Measurements from ENCODE around the gene SYT1. TPM values are rescaled to one million over a fixed set of nuclear protein-coding genes. Genes with fewer than 3 reads are reported as not detected.

Gene SYT1
- total RNA-seq, 1 donor from 2014 or later: 33.2 TPM

DNA sequence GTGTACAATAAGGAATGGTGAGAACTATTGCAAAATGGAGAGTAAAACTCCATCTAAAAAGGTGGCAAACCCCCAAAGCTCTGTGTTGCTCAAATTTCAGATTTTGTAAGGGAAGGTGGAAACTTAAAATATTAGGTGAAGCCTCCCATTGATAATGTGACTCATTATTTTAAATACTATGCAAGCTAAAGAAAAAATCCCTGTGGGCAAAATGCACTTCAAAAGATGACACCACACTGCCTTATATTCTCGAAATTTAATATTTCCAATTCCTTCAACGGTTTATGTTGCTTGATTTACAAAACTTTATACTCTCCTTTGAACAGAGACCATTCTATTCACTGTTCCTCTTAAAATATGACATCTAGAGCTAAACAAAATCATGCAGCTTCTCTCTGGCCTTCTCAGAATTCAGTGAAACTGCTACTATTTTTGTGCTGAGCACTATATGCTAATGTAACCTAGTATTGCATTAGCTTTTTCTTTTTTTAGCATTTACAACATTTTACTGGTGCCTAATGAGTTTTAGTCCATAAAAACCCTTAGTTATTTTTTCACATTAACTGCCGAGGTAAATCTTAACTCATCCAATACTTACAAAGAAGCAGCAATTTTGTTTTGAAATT lies 297.7 kb downstream of the SYT1 start:
- no peaks in the 10 kb centered on the region for H3K36me3 ChIP-seq (ENCODE audit: insufficient read depth, low read length)
- no peaks in the 10 kb centered on the region for H3K4me1 Mint-ChIP-seq (ENCODE audit: low read depth, unreplicated experiment)

DNA sequence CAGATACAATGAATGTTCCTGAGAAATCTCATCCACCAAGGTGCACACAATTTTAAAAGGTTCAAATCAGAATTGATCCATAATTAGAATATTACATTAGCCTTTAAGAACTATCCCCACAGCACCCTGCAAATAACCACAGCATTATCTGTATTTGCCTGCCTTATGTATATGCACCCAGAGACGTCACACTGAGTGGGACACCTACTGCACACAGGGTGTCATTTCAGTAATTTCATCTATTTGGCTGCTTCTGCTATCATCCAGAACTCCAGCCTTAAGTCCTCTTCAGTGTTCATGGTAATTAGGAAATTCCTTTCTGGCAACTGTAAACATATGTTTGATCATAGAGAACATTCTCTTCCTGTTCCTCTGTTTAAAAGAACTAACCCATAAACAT lies 298.4 kb downstream of the SYT1 start:
- no peaks in the 10 kb centered on the region for H3K9me3 Mint-ChIP-seq (ENCODE audit: unreplicated experiment)
- FAIRE-seq (no peak), DNase-seq (ENCODE audit: low read depth) (no peak)
- Histone ChIP-seq H3K36me3 (ENCODE audit: insufficient read depth, low read length) (no peaks in the 10 kb centered on the region), H3K4me1 (ENCODE audit: insufficient read depth, low read length) (no peaks in the 10 kb centered on the region), H3K79me2 (ENCODE audit: insufficient read depth, low read length) (no peaks in the 10 kb centered on the region), H3K27me3 (ENCODE audit: insufficient read depth, low read length) (no peaks in the 10 kb centered on the region), H4K20me1 (ENCODE audit: insufficient read depth, low read length) (no peaks in the 10 kb centered on the region), H3K4me3 (ENCODE audit: insufficient read depth, low read depth, low read length) (no peak overlapping the region), H3K27ac (ENCODE audit: low read depth, low read length) (no peak overlapping the region), H3K9me3 (ENCODE audit: insufficient read depth, low read depth, low read length) (no peaks in the 10 kb centered on the region), H3K4me2 (ENCODE audit: low read length) (no peak overlapping the region), H2AFZ (ENCODE audit: low read depth, low read length) (no peak overlapping the region), H3K9ac (ENCODE audit: low read length) (no peak overlapping the region)
- no peak overlapping the region for H3K4me3 Mint-ChIP-seq (ENCODE audit: unreplicated experiment)
- H3K27me3 Mint-ChIP-seq (ENCODE audit: low read depth, unreplicated experiment): no peaks in the 10 kb centered on the region
- no peak for TF ChIP-seq EZH2 (IDR thresholded peaks at IDR 0.05; ENCODE audit: insufficient read depth, low read length)
- TF ChIP-seq, protein P1, sequence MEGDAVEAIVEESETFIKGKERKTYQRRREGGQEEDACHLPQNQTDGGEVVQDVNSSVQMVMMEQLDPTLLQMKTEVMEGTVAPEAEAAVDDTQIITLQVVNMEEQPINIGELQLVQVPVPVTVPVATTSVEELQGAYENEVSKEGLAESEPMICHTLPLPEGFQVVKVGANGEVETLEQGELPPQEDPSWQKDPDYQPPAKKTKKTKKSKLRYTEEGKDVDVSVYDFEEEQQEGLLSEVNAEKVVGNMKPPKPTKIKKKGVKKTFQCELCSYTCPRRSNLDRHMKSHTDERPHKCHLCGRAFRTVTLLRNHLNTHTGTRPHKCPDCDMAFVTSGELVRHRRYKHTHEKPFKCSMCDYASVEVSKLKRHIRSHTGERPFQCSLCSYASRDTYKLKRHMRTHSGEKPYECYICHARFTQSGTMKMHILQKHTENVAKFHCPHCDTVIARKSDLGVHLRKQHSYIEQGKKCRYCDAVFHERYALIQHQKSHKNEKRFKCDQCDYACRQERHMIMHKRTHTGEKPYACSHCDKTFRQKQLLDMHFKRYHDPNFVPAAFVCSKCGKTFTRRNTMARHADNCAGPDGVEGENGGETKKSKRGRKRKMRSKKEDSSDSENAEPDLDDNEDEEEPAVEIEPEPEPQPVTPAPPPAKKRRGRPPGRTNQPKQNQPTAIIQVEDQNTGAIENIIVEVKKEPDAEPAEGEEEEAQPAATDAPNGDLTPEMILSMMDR (IDR thresholded peaks at IDR 0.05; ENCODE audit: insufficient read depth, low read depth, low read length): no peak
- peaks cover 4% of the 10 kb centered on the region for H3K36me3 Mint-ChIP-seq (ENCODE audit: low read depth, unreplicated experiment)
- no peak overlapping the region for H3K27ac Mint-ChIP-seq (ENCODE audit: unreplicated experiment)
- H3K4me1 Mint-ChIP-seq (ENCODE audit: low read depth, unreplicated experiment): no peaks in the 10 kb centered on the region

More for the DNA sequence above, 297.7 kb downstream of the SYT1 start:
- Histone ChIP-seq H3K4me1 (ENCODE audit: insufficient read depth, low read length) (no peaks in the 10 kb centered on the region), H3K79me2 (ENCODE audit: insufficient read depth, low read length) (no peaks in the 10 kb centered on the region), H3K9ac (ENCODE audit: low read length) (no peak overlapping the region), H4K20me1 (ENCODE audit: insufficient read depth, low read length) (no peaks in the 10 kb centered on the region), H2AFZ (ENCODE audit: low read depth, low read length) (no peak overlapping the region), H3K4me2 (ENCODE audit: low read length) (no peak overlapping the region), H3K27me3 (ENCODE audit: insufficient read depth, low read length) (no peaks in the 10 kb centered on the region), H3K4me3 (ENCODE audit: insufficient read depth, low read depth, low read length) (no peak overlapping the region), H3K9me3 (ENCODE audit: insufficient read depth, low read depth, low read length) (no peaks in the 10 kb centered on the region), H3K27ac (ENCODE audit: low read depth, low read length) (no peak overlapping the region)
- H3K9me3 Mint-ChIP-seq (ENCODE audit: unreplicated experiment): no peaks in the 10 kb centered on the region
- FAIRE-seq (no peak), DNase-seq (ENCODE audit: low read depth) (no peak)
- H3K27me3 Mint-ChIP-seq (ENCODE audit: low read depth, unreplicated experiment): no peaks in the 10 kb centered on the region
- H3K27ac Mint-ChIP-seq (ENCODE audit: unreplicated experiment): no peak overlapping the region
- TF ChIP-seq, protein P1 (IDR thresholded peaks at IDR 0.05; ENCODE audit: insufficient read depth, low read depth, low read length): no peak
- TF ChIP-seq EZH2 (IDR thresholded peaks at IDR 0.05; ENCODE audit: insufficient read depth, low read length): no peak
- H3K4me3 Mint-ChIP-seq (ENCODE audit: unreplicated experiment): no peak overlapping the region
- H3K36me3 Mint-ChIP-seq (ENCODE audit: low read depth, unreplicated experiment): peaks cover 4% of the 10 kb centered on the region

DNA sequence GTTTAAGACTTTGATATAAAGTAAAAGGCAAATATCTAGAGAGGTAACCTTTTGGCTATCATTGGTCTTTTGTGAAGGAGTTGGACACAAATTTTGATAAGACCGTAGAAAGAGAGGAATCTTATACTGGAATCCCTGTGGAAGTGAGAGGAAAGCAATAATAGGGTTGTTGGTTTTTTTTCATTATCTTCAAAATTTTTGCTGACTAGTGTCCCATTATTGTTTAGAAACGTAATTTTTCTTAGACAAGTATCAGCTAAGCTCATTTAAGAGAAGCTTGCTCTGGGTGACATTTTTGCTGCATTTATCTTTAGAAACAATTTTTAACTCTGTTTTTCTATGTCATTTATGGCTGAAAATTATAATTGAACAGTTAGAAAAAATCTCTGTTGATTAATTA lies 300.3 kb downstream of the SYT1 start:
- Mint-ChIP-seq H3K4me1 (ENCODE audit: low read depth, unreplicated experiment) (no peaks in the 10 kb centered on the region), H3K4me3 (ENCODE audit: unreplicated experiment) (no peak overlapping the region), H3K27ac (ENCODE audit: unreplicated experiment) (no peak overlapping the region), H3K36me3 (ENCODE audit: low read depth, unreplicated experiment) (peaks cover 4% of the 10 kb centered on the region), H3K9me3 (ENCODE audit: unreplicated experiment) (no peaks in the 10 kb centered on the region), H3K27me3 (ENCODE audit: low read depth, unreplicated experiment) (no peaks in the 10 kb centered on the region)
- Histone ChIP-seq H3K4me2 (ENCODE audit: low read length) (no peak overlapping the region), H3K36me3 (ENCODE audit: insufficient read depth, low read length) (no peaks in the 10 kb centered on the region), H3K9me3 (ENCODE audit: insufficient read depth, low read depth, low read length) (no peaks in the 10 kb centered on the region), H4K20me1 (ENCODE audit: insufficient read depth, low read length) (no peaks in the 10 kb centered on the region), H3K27me3 (ENCODE audit: insufficient read depth, low read length) (no peaks in the 10 kb centered on the region), H3K9ac (ENCODE audit: low read length) (no peak overlapping the region), H2AFZ (ENCODE audit: low read depth, low read length) (no peak overlapping the region), H3K79me2 (ENCODE audit: insufficient read depth, low read length) (no peaks in the 10 kb centered on the region), H3K4me3 (ENCODE audit: insufficient read depth, low read depth, low read length) (no peak overlapping the region), H3K4me1 (ENCODE audit: insufficient read depth, low read length) (no peaks in the 10 kb centered on the region), H3K27ac (ENCODE audit: low read depth, low read length) (no peak overlapping the region)
- no peak for DNase-seq (ENCODE audit: low read depth)
- no peak for TF ChIP-seq EZH2 (IDR thresholded peaks at IDR 0.05; ENCODE audit: insufficient read depth, low read length)
- TF ChIP-seq, protein P1 (IDR thresholded peaks at IDR 0.05; ENCODE audit: insufficient read depth, low read depth, low read length): no peak
- FAIRE-seq: no peak

Measured in astrocyte (in vitro differentiated cells and primary cell).